ENCODE data around the gene IQGAP3. TPM values are rescaled to one million over a fixed set of nuclear protein-coding genes. Genes with fewer than 3 reads are reported as not detected.

IQGAP3 gene
- total and polyA plus RNA-seq, 2 of the 4 experiments (the other 2 are of a cell fraction): 12.5 to 13.6 TPM

GRCh38 chr1:156492591-156493080, 79.7 kb downstream of the IQGAP3 start:
- H3K4ac ChIP-seq (ENCODE audit: low read depth, low read length): no peak overlapping the region
- H3K9ac ChIP-seq (ENCODE audit: low read depth, low read length): no peak overlapping the region
- intact Hi-C loops (cut with micrococcal nuclease) (no loop called here), dilution Hi-C loops (cut with HindIII; ENCODE audit: low sequenced_read_pairs, unreplicated experiment) (no loop called here), in situ Hi-C loops (cut with MboI; ENCODE audit: low sequenced_read_pairs) (no loop called here)
- H2BK120ac ChIP-seq (ENCODE audit: low read depth, low read length): no peak overlapping the region
- no peak overlapping the region for H2AFZ ChIP-seq (replicated peaks; ENCODE audit: low read length, poor library complexity)
- no peak overlapping the region for H2BK20ac ChIP-seq (ENCODE audit: low read depth, low read length)
- peaks cover 9 to 98% of the 10 kb centered on the region in 2 experiments; a peak in 3 of 4 replicates for H3K79me1 ChIP-seq (ENCODE audit: low read depth in 1 of 2, low read length in 2 of 2)
- H4K91ac ChIP-seq (ENCODE audit: insufficient read depth, low read depth, low read length): no peak overlapping the region; the same call in 1 of the 2 replicates
- no peak overlapping the region for H4K5ac ChIP-seq (ENCODE audit: low read depth, low read length)
- no peak overlapping the region for H2BK15ac ChIP-seq (ENCODE audit: low read depth, low read length)
- no peaks in the 10 kb centered on the region for H3K27me3 ChIP-seq (ENCODE audit: control insufficient read depth, insufficient read depth, low read length)
- no peak overlapping the region for H3K14ac ChIP-seq (replicated peaks; ENCODE audit: low read depth, low read length)
- no peak overlapping the region for H3K27ac ChIP-seq (ENCODE audit: insufficient read depth, low read length)
- H4K8ac ChIP-seq (ENCODE audit: low read depth in 2 of 2, low read length in 2 of 2): no peak overlapping the region
- peaks cover 100% of the 10 kb centered on the region for H4K20me1 ChIP-seq (ENCODE audit: insufficient read depth, low read length)
- ChIA-PET POLR2A (ENCODE audit: unreplicated experiment) (no interaction called here), CTCF (no interaction called here)
- DNase-seq: no peak
- H2AK5ac ChIP-seq (ENCODE audit: low read depth, low read length): no peak overlapping the region
- BruUV-seq (replicated peaks): no TSS peak
- no peaks in the 10 kb centered on the region for H3K9me3 ChIP-seq (ENCODE audit: control insufficient read depth, insufficient read depth, low read length)
- TF ChIP-seq CHD1 (IDR thresholded peaks at IDR 0.05; ENCODE audit: low read depth, low read length) (no peak), RFX5 (IDR thresholded peaks at IDR 0.05; ENCODE audit: low read depth, low read length) (no peak), CEBPB (IDR thresholded peaks at IDR 0.05; ENCODE audit: low read depth, low read length) (no peak)
- no peak overlapping the region for H3K18ac ChIP-seq (ENCODE audit: low read depth, low read length)
- peaks cover 75% of the 10 kb centered on the region for H3K9me1 ChIP-seq (ENCODE audit: insufficient read depth, low read length)
- H3K23ac ChIP-seq (ENCODE audit: low read depth, low read length): 0 out of 2 replicates have a peak overlapping the region, but pooled peaks have one; percentile 15
- no peak for ATAC-seq (ENCODE audit: low read depth)
- peaks cover 5% of the 10 kb centered on the region for H3K36me3 ChIP-seq (ENCODE audit: control insufficient read depth, insufficient read depth, low read length)
- H3K4me1 ChIP-seq (ENCODE audit: control insufficient read depth, insufficient read depth, low read length): peaks cover 66% of the 10 kb centered on the region
- no peak overlapping the region for H3K4me3 ChIP-seq (ENCODE audit: insufficient read depth, low read depth, low read length)
- H3K4me2 ChIP-seq (ENCODE audit: low read depth, low read length): no peak overlapping the region
- H3K56ac ChIP-seq (ENCODE audit: extremely low read depth, insufficient read depth, low read length): no peak overlapping the region
- WGBS, 2 experiments (ENCODE audit: extremely low coverage in 2 of 2, insufficient read length in 1 of 2): 100% methylated on average over 1 of the region's 7 CpGs; no CpG with 5 or more reads in 1 of the 2 experiments
- H2AK9ac ChIP-seq (replicated peaks; ENCODE audit: low read depth, low read length, poor library complexity): peak overlapping the region; percentile 23
- no peak overlapping the region for H2BK5ac ChIP-seq (ENCODE audit: low read depth, low read length, poor library complexity, severe bottlenecking)
